ENCODE data around the gene TUFT1. TPM values are rescaled to one million over a fixed set of nuclear protein-coding genes. Genes with fewer than 3 reads are reported as not detected.
A peak's percentile ranks its signal among the peaks of the same experiment; 100 is the strongest.

The TUFT1 gene
- total and polyA plus RNA-seq, 9 of the 15 experiments (the other 6 are each of a cell fraction or from before 2014, with no cell fraction given), result 0.54 to 2.0 (median 1.7) TPM

DNA sequence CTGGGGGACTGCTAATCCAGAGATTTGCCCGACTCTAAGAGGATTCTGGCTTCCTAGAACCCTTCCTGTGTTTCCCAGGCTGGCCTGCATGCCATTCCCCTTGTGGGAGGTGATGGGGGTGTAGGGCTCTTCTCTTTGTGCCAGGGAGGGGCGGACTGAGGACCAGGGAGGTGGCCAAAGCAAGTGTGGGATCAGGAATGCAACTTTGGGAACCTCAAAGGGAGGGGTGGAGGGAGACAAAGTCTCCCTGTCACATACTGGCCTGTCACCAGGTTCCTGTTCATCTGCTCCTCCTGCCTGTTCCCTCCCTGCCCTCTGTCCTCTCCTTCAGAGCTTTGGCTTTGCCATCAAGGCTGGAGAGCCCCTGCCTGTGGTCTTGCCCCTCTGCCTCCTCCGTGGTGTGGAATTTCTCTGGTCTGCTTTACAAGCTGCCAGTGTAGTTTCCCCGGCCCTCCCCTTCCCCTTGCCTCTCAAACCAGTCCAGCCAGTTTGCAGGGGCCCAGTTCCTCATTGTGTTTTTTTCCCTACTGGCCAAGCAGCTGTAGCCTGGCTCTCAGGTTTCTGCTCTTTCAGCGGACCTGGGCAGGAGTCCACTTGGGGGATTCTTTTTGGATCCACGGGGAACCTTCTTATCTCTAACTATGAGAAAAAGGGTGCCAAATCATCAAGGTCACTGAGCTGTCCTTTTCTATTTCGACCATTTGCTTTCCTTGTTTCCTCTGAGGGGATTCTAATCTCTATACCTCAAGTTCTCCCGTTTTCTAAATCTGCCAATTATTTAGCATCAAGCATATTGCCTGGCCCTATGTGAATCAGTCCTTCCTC, 27.1 kb upstream of the TUFT1 start:
- no peak overlapping the region for H3K27ac ChIP-seq (ENCODE audit: extremely low read depth, low read depth, low read length)
- peaks cover 8 to 19% of the 10 kb centered on the region in 2 experiments; a peak in 3 of 5 replicates for H3K4me1 ChIP-seq (replicated peaks in 1 of 2; ENCODE audit: control insufficient read depth in 2 of 2, insufficient read depth in 2 of 2, low read length in 2 of 2)
- no TSS peak for BruUV-seq (replicated peaks)
- peaks cover 5 to 32% of the 10 kb centered on the region in 2 experiments; a peak in 3 of 5 replicates for H3K27me3 ChIP-seq (ENCODE audit: control insufficient read depth in 2 of 2, insufficient read depth in 2 of 2, low read length in 2 of 2)
- WGBS (ENCODE audit: insufficient coverage, low coverage, missing lambda C conversion rate), result 19% methylated on average over 8 of the region's 8 CpGs
- no peak for ATAC-seq
- no peaks in the 10 kb centered on the region; the same call in 1 of the 2 replicates for H4K20me1 ChIP-seq (replicated peaks; ENCODE audit: control insufficient read depth, insufficient read depth, low read length)
- DNase-seq (ENCODE audit: extremely low read depth in 1 of 4, low spot score in 3 of 4), result no peak
- no peaks in the 10 kb centered on the region for H3K9me3 ChIP-seq (replicated peaks; ENCODE audit: control insufficient read depth, insufficient read depth, low read depth, low read length)
- ChIA-PET POLR2A (no interaction called here), CTCF (ENCODE audit: low intra/inter-chr PET ratio) (interaction anchor here (0.5 to 0.7 kb wide), 2 partner anchors 117 to 421 kb away, joined by 3 to 4 read pairs; no protein-coding TSS in a partner anchor)
- peak; percentile 51; the same call in 1 of the 2 replicates for TF ChIP-seq GABPA (tag; conservative IDR thresholded peaks at IDR 0.05; ENCODE audit: low read depth)
- TF ChIP-seq SPI1 (IDR thresholded peaks at IDR 0.05; ENCODE audit: borderline replicate concordance, low read depth, low read length), result peak; percentile 58; the same call in 1 of the 2 replicates
- no peak for TF ChIP-seq ZZZ3 (IDR thresholded peaks at IDR 0.05)
- H3K36me3 ChIP-seq (ENCODE audit: control insufficient read depth, insufficient read depth, low read length), result no peaks in the 10 kb centered on the region
- H2AFZ ChIP-seq (ENCODE audit: low read depth, low read length), result no peak overlapping the region
- no peaks in the 10 kb centered on the region for H3K9me1 ChIP-seq (ENCODE audit: control insufficient read depth, insufficient read depth, low read length)
- no peak for FAIRE-seq
- no peaks in the 10 kb centered on the region for H3K79me2 ChIP-seq (ENCODE audit: control insufficient read depth, insufficient read depth, low read length)
- intact Hi-C loops (cut with micrococcal nuclease), result no loop called here
- no peak overlapping the region for H3K4me2 ChIP-seq (ENCODE audit: insufficient read depth, low read length)
- in situ Hi-C loops (cut with MboI), result no loop called here
- no peak overlapping the region for H3K9ac ChIP-seq (ENCODE audit: insufficient read depth in 1 of 2, low read depth in 2 of 2, low read length in 2 of 2)
- H3K4me3 ChIP-seq, result no peak overlapping the region

DNA sequence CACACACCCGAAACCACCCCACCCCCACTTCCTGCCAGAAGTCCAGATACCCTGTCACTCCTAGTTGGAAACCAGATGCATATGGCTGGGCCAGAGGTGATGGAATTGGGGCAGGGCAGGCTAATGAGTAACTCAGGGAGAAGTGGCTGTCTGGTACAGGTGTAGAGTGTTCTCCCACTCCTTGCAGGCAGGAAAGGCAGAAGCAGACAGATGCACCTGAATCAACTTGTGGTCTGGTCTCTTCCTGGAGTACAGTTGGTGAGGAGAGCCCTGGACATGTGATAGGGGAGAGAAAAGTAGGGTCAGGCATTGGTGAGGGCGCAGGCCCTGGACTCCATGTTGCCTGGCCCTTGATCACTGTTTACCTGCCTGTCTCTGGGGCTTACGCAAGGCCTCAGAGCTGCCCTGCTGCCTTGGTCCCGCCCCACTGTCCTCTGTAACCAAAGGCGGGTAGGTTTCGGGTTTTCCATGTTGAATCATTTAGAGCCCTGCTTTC, 26.4 kb upstream of the TUFT1 start:
- intact Hi-C loops (cut with micrococcal nuclease), result no loop called here
- Histone ChIP-seq H4K20me1 (replicated peaks; ENCODE audit: control insufficient read depth, insufficient read depth, low read length) (no peaks in the 10 kb centered on the region; the same call in 1 of the 2 replicates), H3K4me1 (replicated peaks in 1 of 2; ENCODE audit: control insufficient read depth in 2 of 2, insufficient read depth in 2 of 2, low read length in 2 of 2) (peaks cover 8 to 19% of the 10 kb centered on the region in 2 experiments; a peak in 3 of 5 replicates), H3K27me3 (ENCODE audit: control insufficient read depth in 2 of 2, insufficient read depth in 2 of 2, low read length in 2 of 2) (peaks cover 5 to 36% of the 10 kb centered on the region in 2 experiments; a peak in 3 of 5 replicates), H3K79me2 (ENCODE audit: control insufficient read depth, insufficient read depth, low read length) (no peaks in the 10 kb centered on the region), H3K4me3 (no peak overlapping the region), H3K9me1 (ENCODE audit: control insufficient read depth, insufficient read depth, low read length) (no peaks in the 10 kb centered on the region), H3K4me2 (ENCODE audit: insufficient read depth, low read length) (no peak overlapping the region), H3K27ac (ENCODE audit: extremely low read depth, low read depth, low read length) (no peak overlapping the region), H3K9ac (ENCODE audit: insufficient read depth in 1 of 2, low read depth in 2 of 2, low read length in 2 of 2) (no peak overlapping the region; a peak in 1 of 4 replicates), H3K36me3 (ENCODE audit: control insufficient read depth, insufficient read depth, low read length) (no peaks in the 10 kb centered on the region), H3K9me3 (replicated peaks; ENCODE audit: control insufficient read depth, insufficient read depth, low read depth, low read length) (no peaks in the 10 kb centered on the region), H2AFZ (ENCODE audit: low read depth, low read length) (no peak overlapping the region; the same call in 1 of the 2 replicates)
- CTCF ChIA-PET (ENCODE audit: low intra/inter-chr PET ratio), result no interaction called here
- in situ Hi-C loops (cut with MboI), result no loop called here
- ATAC-seq, result no peak
- POLR2A ChIA-PET, result no interaction called here
- no peak for DNase-seq (ENCODE audit: extremely low read depth in 1 of 4, low spot score in 3 of 4)
- no peak for FAIRE-seq
- no peak for TF ChIP-seq ERF (CRISPR knock-in tag; IDR thresholded peaks at IDR 0.05)
- TF ChIP-seq, protein P1, sequence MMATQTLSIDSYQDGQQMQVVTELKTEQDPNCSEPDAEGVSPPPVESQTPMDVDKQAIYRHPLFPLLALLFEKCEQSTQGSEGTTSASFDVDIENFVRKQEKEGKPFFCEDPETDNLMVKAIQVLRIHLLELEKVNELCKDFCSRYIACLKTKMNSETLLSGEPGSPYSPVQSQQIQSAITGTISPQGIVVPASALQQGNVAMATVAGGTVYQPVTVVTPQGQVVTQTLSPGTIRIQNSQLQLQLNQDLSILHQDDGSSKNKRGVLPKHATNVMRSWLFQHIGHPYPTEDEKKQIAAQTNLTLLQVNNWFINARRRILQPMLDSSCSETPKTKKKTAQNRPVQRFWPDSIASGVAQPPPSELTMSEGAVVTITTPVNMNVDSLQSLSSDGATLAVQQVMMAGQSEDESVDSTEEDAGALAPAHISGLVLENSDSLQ (IDR thresholded peaks at IDR 0.05), result peak; percentile 32; the same call in 1 of the 2 replicates
- no TSS peak for BruUV-seq (replicated peaks)
- 58% methylated on average over 6 of the region's 6 CpGs for WGBS (ENCODE audit: insufficient coverage, low coverage, missing lambda C conversion rate)

Measured in K562 (cell line).